ENCODE data around the gene EPB41L4B.

Gene EPB41L4B

GRCh38 chr9:109319626-109320241 is 1.1 kb downstream of the EPB41L4B start (continued):
- no peak for TF ChIP-seq OVOL3 (tag by site-specific recombination; IDR thresholded peaks at IDR 0.05)
- TF ChIP-seq ZNF292 (tag by site-specific recombination; IDR thresholded peaks at IDR 0.05; ENCODE audit: borderline replicate concordance, low read depth) = no peak
- TF ChIP-seq KLF1 (tag by site-specific recombination; IDR thresholded peaks at IDR 0.05) = no peak
- no peak for TF ChIP-seq KLF10 (tag by site-specific recombination; IDR thresholded peaks at IDR 0.05)
- no peak for TF ChIP-seq ZNF223 (tag by site-specific recombination; IDR thresholded peaks at IDR 0.05)
- TF ChIP-seq ZNF354C (tag by site-specific recombination; IDR thresholded peaks at IDR 0.05; ENCODE audit: borderline replicate concordance, low read depth) = no peak
- no peak for TF ChIP-seq ZNF274 (IDR thresholded peaks at IDR 0.05; ENCODE audit: low read length)
- TF ChIP-seq ZNF274 (tag by site-specific recombination; IDR thresholded peaks at IDR 0.05; ENCODE audit: borderline replicate concordance) = no peak
- no peak for TF ChIP-seq ZNF707 (tag by site-specific recombination; IDR thresholded peaks at IDR 0.05)
- no peak for TF ChIP-seq SETDB1 (IDR thresholded peaks at IDR 0.05; ENCODE audit: insufficient read length, low read length)
- no peak for TF ChIP-seq ZNF174 (tag by site-specific recombination; IDR thresholded peaks at IDR 0.05)
- TF ChIP-seq ZNF621 (tag by site-specific recombination; IDR thresholded peaks at IDR 0.05) = no peak
- 0 out of 2 replicates have a peak, but pooled peaks have one; percentile 16 for TF ChIP-seq YY1 (tag by site-specific recombination; IDR thresholded peaks at IDR 0.05)
- no peak for TF ChIP-seq TRIM28 (IDR thresholded peaks at IDR 0.05; ENCODE audit: borderline replicate concordance, low read length)
- TF ChIP-seq ZNF211 (tag by site-specific recombination; IDR thresholded peaks at IDR 0.05; ENCODE audit: low read depth) = no peak
- TF ChIP-seq ZNF488 (tag by site-specific recombination; IDR thresholded peaks at IDR 0.05) = no peak
- TF ChIP-seq ZNF704 (tag by site-specific recombination; IDR thresholded peaks at IDR 0.05) = no peak
- TF ChIP-seq TCF7L2 (IDR thresholded peaks at IDR 0.05; ENCODE audit: borderline replicate concordance, low read depth, low read length) = no peak
- TF ChIP-seq HIC1 (tag by site-specific recombination; IDR thresholded peaks at IDR 0.05) = peak; percentile 47; the same call in 1 of the 2 replicates
- no peak; the same call in 1 of the 2 replicates for TF ChIP-seq GLIS2 (tag by site-specific recombination; IDR thresholded peaks at IDR 0.05)
- no peak for TF ChIP-seq ZNF747 (tag by site-specific recombination; IDR thresholded peaks at IDR 0.05)
- TF ChIP-seq ZBTB7A (tag by site-specific recombination; IDR thresholded peaks at IDR 0.05; ENCODE audit: low read depth) = no peak
- no peak for TF ChIP-seq YY2 (tag by site-specific recombination; IDR thresholded peaks at IDR 0.05)
- TF ChIP-seq ZNF776 (tag by site-specific recombination; IDR thresholded peaks at IDR 0.05; ENCODE audit: borderline replicate concordance) = no peak
- no peak for TF ChIP-seq ZNF138 (tag by site-specific recombination; IDR thresholded peaks at IDR 0.05; ENCODE audit: borderline replicate concordance)
- no peak for TF ChIP-seq ZNF791 (tag by site-specific recombination; IDR thresholded peaks at IDR 0.05)
- 0 out of 2 replicates have a peak, but pooled peaks have one; percentile 9 for TF ChIP-seq ZIC2 (tag by site-specific recombination; IDR thresholded peaks at IDR 0.05)
- TF ChIP-seq, protein P1, sequence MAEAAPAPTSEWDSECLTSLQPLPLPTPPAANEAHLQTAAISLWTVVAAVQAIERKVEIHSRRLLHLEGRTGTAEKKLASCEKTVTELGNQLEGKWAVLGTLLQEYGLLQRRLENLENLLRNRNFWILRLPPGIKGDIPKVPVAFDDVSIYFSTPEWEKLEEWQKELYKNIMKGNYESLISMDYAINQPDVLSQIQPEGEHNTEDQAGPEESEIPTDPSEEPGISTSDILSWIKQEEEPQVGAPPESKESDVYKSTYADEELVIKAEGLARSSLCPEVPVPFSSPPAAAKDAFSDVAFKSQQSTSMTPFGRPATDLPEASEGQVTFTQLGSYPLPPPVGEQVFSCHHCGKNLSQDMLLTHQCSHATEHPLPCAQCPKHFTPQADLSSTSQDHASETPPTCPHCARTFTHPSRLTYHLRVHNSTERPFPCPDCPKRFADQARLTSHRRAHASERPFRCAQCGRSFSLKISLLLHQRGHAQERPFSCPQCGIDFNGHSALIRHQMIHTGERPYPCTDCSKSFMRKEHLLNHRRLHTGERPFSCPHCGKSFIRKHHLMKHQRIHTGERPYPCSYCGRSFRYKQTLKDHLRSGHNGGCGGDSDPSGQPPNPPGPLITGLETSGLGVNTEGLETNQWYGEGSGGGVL (tag by site-specific recombination; IDR thresholded peaks at IDR 0.05) = no peak
- TF ChIP-seq GLI2 (tag by site-specific recombination; IDR thresholded peaks at IDR 0.05; ENCODE audit: borderline replicate concordance, low read depth) = no peak
- no peak for TF ChIP-seq ZNF114 (tag by site-specific recombination; IDR thresholded peaks at IDR 0.05)
- no peak for TF ChIP-seq ZNF561 (tag by site-specific recombination; IDR thresholded peaks at IDR 0.05; ENCODE audit: borderline replicate concordance)
- TF ChIP-seq SP3 (tag by site-specific recombination; IDR thresholded peaks at IDR 0.05) = no peak
- TF ChIP-seq ZNF140 (tag by site-specific recombination; IDR thresholded peaks at IDR 0.05) = no peak
- no peak for TF ChIP-seq ZNF148 (tag by site-specific recombination; IDR thresholded peaks at IDR 0.05; ENCODE audit: borderline replicate concordance)

All from HEK293 (cell line).